Stimulated activated CD8-positive, alpha-beta memory T cell treated with anti-CD3 and anti-CD28 coated beads, Interleukin-7, amount 100 ng/mL, for 4 hours (primary cell): ENCODE measurements around the gene TP73.

Experiments used
- DNase-seq, 2 donors: peaks; one replicate each; pipeline ENCODE4 v3.0.0-alpha.2; 2020; ENCODE audit warnings: low read depth in 2 of 2

The TP73 gene

GRCh38 chr1:3708791-3709190, 56.5 kb downstream of the TP73 start:
- no peak for DNase-seq

DNA sequence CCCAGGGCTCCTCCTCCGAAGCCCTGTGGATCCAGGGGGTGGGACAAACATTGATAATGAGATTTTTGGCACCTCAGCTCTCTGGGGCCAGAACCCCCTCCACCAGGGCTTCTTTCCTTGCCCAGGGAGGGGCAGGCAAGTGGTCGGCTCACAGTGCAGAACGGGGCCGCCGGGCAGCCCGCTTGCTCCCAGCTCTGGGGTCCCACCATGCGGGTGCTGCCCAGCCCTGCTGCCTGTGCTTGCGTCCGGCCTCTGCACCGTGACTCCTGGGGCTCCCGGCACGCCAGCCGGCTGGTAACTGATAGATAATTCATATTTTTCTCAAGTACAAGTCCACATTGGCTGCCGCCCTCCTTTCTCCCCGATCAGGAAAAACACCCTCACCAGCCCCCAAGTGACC, 57.9 kb downstream of the TP73 start:
- no peak for DNase-seq

DNA sequence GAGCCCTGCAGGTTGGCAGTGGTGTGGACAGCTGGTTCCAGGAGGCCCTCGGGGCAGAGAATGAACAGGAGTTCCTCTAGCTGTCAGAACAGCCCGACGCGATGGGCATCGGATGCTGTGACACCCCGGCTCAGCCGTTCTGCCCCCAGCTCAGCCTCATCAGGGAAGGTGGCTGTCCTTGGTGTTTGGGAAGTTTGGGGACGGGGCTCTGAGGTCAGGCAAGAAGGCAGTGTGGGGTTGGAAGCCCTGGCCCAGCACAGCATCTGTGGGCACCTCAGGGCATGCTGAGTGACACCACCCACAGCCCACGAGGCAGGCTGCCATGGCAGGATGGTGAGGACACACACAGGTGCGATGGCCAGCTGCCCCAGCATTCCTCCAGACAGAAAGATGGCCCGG, 59.1 kb downstream of the TP73 start:
- DNase-seq: no peak

GRCh38 chr1:3711780-3712451, 59.6 kb downstream of the TP73 start:
- no peak for DNase-seq

- no peak for DNase-seq
Measured at GRCh38 chr1:3712573-3713535, 60.5 kb downstream of the TP73 start.

GRCh38 chr1:3713840-3714239, 61.5 kb downstream of the TP73 start:
- DNase-seq: no peak

GRCh38 chr1:3714284-3714741, 62.0 kb downstream of the TP73 start:
- no peak for DNase-seq

- DNase-seq: no peak
Measured at GRCh38 chr1:3714814-3715213, 62.5 kb downstream of the TP73 start.

- DNase-seq: no peak
Measured at GRCh38 chr1:3716351-3716750, 64.0 kb downstream of the TP73 start.

- no peak for DNase-seq
Measured at GRCh38 chr1:3717041-3717714, 64.9 kb downstream of the TP73 start.

DNA sequence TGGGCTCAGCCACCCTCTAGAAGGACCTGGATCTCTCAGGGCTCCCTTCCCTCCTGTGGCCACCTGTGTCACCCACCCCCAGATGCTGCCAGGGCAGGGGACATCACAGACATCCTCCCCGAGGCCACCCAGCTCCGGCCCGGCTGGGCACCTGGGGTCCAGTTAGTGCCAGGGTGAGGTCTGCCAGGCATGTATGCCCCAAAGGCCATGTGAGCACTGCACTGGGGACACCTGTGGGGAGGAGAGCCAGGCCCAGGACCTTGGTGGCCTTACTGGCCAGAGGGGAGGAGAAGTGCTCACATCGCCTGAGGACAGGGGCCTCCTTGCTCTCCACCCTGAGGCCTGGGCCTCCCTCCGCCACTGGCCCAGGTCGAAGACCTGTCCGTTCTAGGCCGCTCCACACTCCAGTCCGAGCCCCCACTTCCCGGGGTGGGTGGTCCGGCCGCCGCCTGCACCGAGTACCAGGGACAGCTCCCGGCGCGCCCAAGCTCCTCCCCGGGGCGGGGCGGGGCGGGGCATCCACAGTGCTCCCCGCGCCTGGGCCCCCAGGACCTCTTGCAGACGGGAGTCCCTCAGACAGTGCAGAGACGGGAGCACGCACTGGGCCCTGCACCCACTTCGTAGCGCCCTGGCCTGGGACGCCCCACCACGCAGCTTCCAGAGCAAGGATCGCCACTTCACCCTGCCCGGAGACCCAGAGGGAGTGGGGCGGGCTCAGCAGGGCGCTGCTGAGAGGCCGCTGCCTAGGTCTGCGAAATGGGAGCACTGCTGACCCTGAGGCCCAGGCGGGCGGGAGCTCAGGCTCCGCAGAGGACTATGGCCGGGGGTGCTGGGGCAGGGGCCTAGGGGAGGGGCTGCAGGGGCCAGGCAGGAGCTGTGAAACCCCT, 65.6 kb downstream of the TP73 start:
- DNase-seq: no peak

GRCh38 chr1:3718764-3719163, 66.4 kb downstream of the TP73 start:
- DNase-seq: no peak

DNA sequence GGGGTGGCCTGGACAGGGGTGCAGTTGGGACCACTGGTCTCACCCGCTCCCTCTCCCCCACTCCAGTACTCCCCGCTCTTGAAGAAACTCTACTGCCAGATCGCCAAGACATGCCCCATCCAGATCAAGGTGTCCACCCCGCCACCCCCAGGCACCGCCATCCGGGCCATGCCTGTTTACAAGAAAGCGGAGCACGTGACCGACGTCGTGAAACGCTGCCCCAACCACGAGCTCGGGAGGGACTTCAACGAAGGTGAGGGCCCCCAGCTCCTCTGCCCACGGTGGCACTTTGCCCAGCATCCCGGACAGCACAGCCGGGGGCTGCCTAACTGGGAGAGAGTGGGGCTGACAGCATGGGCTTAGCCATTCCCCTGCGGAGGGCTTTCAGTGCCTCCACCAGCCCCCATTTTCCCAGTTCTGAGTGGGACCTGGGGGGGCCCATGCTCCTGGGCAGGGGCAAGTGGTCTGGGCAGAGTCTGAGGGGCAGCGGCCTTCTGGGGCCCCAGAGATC, 69.7 kb downstream of the TP73 start:
- DNase-seq: no peak

DNA sequence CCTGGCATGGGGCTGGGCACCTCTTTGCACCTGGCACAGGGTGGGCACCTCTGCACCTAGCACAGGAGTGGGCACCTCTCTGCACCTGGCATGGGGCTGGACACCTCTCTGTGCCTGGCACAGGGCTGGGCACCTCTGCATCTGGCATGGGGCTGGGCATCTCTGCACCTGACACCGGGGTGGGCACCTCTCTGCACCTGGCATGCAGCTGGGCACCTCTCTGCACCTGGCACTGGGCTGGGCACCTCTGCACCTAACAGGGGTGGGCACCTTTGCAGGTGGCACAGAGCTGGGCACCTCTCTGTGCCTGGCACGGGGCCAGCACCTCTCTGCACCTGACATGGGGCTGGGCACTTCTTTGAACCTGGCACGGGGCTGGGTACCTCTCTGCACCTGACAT, 70.5 kb downstream of the TP73 start:
- DNase-seq: no peak

DNA sequence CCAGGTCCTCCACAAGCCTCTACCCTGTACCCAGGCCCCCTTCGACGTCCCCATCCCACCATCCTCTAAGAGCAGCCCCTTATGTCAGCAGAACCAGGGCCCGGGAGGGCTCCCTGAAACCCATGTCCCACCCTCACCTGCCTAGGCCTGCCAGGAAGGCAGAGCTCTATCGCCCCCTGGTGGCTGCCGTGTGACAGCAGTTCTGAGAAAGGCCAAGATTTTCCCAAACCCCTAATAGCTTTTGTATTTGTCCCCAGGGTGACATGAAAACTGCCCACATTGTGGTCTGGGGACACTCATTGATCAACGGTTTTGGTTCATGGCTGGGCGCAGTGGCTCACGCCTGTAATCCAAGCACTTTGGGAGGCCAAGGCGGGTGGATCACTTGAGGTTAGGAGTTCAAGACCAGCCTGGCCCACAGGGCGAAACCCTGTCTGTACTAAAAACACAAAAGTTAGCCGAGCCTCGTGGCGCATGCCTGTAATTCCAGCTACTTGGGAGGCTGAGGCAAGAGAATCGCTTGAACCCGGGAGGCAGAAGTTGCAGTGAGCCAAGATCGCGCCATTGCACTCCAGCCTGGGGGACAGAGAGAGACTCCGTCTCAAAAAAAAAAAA, 72.2 kb downstream of the TP73 start:
- peak; percentile 38 to 53 for DNase-seq

- DNase-seq: no peak
Measured at GRCh38 chr1:3725366-3725765, 73.0 kb downstream of the TP73 start.

GRCh38 chr1:3727042-3727824, 74.9 kb downstream of the TP73 start:
- no peak for DNase-seq

DNA sequence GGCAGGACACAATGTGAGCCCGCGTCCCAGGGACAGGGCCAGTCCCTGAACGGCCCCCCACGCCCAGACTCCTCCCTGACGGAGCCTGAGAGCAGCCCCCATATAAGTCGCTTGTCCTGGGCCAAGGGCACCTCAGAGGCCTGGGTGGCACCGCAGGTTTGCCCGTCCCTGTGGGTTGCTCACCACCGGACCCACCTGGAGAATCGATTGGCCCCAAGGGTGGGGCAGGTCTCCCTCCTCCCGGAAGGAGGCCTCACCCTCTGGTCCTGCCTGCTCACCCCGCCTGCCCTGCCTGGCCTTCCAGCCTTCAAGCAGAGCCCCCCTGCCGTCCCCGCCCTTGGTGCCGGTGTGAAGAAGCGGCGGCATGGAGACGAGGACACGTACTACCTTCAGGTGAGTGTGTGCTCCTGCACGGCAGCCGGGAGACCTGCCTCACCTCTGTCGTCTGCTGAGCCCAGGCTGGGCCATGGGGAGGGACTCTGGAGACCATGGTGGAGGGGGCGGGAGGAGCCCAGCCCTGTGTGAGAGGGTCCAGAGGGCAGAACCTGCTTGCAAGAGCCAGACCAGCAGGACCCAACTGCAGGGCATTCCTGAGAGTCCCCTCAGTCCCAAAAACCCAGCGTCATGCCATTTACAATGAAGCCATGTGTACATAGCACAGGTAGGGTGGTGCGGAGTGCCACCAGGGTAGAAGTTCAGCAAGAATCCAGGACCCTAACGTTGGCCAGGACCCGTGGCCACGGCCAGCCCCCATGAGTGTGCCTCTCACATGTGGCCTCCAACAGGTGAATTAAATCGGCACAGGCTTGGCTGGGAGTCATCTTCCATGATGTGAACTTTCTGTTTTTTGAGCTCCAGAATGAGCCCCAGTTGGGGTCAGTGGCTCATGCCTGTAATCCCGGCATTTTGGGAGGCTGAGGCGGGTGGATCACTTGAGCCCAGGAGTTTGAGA, 75.8 kb downstream of the TP73 start:
- no peak for DNase-seq
